PFSK-1 (cell line): ENCODE measurements around the gene SNUPN.

Experiments used
- FOXP2 ChIP-seq: optimal IDR thresholded peaks from 2 replicates; pipeline ENCODE3; 2011; ENCODE audit warnings: borderline replicate concordance, control low read depth, inconsistent platforms; ENCODE audit not compliant: insufficient read depth; ENCODE audit errors: extremely low read length, extremely low read depth
- POLR2AphosphoS5 ChIP-seq: IDR thresholded peaks from 2 replicates; pipeline ENCODE4 v1.6.1; 2012; ENCODE audit warnings: low read depth, mild to moderate bottlenecking, control low read depth, low read length, moderate library complexity
- SIN3A ChIP-seq: IDR thresholded peaks from 2 replicates; pipeline ENCODE4 v1.6.1; 2012; ENCODE audit warnings: mild to moderate bottlenecking, low read length, moderate library complexity, borderline replicate concordance; ENCODE audit not compliant: insufficient read depth
- TAF1 ChIP-seq: IDR thresholded peaks from 2 replicates; pipeline ENCODE4 v1.6.1; 2012; ENCODE audit warnings: low read length, control low read depth, borderline replicate concordance; ENCODE audit not compliant: insufficient read depth
- TF ChIP-seq, protein P1 (sequence below), 2 experiments: IDR thresholded peaks; 2 replicates each; pipeline versions ENCODE4 v1.6.1 to v1.8.0; 2011 to 2012; ENCODE audit warnings: low read depth in 2 of 2, low read length in 2 of 2, control low read depth in 1 of 2, inconsistent platforms in 1 of 2, mild to moderate bottlenecking in 1 of 2, moderate library complexity in 1 of 2; ENCODE audit not compliant: insufficient read depth in 1 of 2

The SNUPN gene

DNA sequence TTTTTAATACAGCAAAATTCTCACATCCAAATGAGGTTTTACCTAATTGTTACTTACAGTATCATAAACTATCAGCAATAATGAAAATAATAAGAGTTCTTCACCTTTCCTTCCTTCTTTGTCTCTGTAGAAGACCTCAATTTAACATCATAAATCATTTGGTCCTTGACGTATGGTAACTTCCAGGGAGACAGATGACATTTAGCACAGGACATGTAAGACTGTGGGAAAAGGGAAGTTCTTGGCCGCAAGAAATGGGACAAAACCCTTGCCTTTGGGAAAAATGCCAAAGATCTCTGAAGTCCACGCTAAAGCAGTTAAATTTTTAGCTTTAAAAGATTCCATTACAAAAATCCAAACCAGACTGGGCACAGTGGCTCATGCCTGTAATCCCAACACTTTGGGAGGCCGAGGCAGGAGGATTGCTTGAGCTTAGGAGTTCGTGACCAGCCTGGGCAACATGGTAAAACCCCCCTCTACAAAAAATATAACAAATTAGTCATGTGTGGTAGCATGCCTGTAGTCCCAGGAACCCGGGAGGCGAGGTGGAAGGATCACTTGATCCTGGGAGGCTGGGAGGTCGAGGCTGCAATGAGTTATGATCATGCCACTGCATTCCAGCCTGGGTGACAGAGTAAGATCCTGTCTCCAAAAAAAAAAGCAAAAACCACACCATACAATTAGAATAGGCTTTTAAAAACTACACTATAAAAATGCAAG, 55.2 kb downstream of the SNUPN start:
- TF ChIP-seq POLR2AphosphoS5 = no peak
- no peak for TF ChIP-seq SIN3A
- TF ChIP-seq, protein P1, sequence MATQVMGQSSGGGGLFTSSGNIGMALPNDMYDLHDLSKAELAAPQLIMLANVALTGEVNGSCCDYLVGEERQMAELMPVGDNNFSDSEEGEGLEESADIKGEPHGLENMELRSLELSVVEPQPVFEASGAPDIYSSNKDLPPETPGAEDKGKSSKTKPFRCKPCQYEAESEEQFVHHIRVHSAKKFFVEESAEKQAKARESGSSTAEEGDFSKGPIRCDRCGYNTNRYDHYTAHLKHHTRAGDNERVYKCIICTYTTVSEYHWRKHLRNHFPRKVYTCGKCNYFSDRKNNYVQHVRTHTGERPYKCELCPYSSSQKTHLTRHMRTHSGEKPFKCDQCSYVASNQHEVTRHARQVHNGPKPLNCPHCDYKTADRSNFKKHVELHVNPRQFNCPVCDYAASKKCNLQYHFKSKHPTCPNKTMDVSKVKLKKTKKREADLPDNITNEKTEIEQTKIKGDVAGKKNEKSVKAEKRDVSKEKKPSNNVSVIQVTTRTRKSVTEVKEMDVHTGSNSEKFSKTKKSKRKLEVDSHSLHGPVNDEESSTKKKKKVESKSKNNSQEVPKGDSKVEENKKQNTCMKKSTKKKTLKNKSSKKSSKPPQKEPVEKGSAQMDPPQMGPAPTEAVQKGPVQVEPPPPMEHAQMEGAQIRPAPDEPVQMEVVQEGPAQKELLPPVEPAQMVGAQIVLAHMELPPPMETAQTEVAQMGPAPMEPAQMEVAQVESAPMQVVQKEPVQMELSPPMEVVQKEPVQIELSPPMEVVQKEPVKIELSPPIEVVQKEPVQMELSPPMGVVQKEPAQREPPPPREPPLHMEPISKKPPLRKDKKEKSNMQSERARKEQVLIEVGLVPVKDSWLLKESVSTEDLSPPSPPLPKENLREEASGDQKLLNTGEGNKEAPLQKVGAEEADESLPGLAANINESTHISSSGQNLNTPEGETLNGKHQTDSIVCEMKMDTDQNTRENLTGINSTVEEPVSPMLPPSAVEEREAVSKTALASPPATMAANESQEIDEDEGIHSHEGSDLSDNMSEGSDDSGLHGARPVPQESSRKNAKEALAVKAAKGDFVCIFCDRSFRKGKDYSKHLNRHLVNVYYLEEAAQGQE (IDR thresholded peaks at IDR 0.05; ENCODE audit: insufficient read depth in 1 of 2, low read depth in 2 of 2, low read length in 2 of 2) = no peak
- no peak for TF ChIP-seq TAF1
- no peak for TF ChIP-seq FOXP2

DNA sequence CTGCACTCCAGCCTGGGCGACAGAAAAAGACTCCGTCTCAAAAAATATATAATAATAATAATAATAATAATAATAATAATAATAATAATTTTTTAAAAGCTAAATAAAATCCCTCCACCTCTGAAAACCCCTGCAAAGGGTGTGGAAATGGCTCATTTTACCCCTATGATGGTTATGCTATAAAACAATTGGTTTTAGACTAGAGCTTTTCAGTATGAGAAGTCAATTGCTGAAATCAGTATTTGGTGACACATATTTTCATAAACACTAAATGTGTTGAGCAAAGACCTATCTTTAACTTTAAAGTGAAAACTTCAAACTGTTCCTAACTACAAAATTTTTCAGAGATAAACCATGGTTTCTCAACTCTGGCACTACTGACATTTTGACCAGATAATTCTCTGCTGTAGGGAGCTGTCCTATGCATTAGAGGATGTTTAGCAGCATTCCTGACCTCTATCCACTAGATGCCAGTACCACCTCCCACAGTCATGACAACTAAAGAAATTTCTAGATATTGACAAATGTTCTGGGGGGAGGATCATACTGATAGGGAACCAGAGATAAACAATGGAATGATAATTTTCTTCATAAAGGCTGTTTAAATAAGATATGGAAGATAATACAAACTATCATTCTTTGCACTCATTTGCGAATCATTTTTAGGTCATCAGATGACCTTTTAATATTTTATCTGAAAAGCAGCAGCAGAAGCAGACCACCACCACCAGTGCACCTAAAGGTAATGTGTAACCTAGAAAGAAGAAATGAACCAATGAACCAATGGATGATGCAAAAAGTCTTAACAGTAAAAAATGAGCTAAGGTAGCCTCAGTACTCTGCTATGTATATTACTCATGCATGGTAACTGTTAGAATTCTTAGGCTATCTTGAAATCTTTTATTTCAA, 60.2 kb downstream of the SNUPN start:
- TF ChIP-seq TAF1 = no peak
- no peak for TF ChIP-seq POLR2AphosphoS5
- no peak for TF ChIP-seq FOXP2
- TF ChIP-seq, protein P1 (IDR thresholded peaks at IDR 0.05; ENCODE audit: insufficient read depth in 1 of 2, low read depth in 2 of 2, low read length in 2 of 2) = no peak

DNA sequence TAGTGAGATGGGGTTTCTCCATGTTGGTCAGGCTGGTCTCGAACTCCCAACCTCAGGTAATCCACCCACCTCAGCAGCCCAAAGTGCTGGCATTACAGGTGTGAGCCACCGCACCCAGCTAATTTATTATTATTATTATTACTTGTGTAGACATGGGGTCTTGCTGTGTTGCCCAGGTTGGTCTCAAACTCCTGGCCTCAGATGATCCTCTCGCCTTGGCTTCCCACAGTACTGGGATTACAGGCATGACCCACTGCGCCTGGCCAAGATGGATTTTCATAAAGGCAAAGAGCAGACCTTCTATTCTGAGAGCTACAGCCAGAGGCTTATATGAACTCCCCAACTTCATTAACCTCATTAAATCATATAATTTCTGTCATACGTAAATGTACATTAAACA, 63.6 kb downstream of the SNUPN start:
- no peak for TF ChIP-seq TAF1
- TF ChIP-seq POLR2AphosphoS5 = no peak
- TF ChIP-seq, protein P1 (IDR thresholded peaks at IDR 0.05; ENCODE audit: insufficient read depth in 1 of 2, low read depth in 2 of 2, low read length in 2 of 2) = no peak
- no peak for TF ChIP-seq FOXP2
- no peak for TF ChIP-seq SIN3A

DNA sequence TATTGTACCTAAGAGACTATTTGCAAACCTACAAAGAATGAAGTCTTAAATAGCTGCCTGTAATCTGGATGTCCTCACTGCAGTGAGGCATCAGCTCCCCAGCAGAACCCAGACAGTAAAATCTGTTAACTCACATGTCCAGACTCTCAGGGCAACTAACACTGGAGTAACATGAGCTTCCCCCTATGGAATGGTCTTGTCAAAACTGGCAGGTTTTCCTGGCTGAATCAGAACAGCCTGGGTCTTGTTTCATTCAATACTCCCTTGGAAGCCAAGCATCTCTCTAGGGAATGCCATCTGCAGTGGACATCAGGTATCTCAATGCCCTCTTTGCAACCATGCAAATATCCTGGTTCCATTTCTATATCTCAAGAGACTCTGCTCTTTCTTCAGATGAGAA, 70.8 kb downstream of the SNUPN start:
- TF ChIP-seq SIN3A (no peak), FOXP2 (no peak), POLR2AphosphoS5 (no peak; the same call in 1 of the 2 replicates), TAF1 (no peak)
- TF ChIP-seq, protein P1 (IDR thresholded peaks at IDR 0.05; ENCODE audit: insufficient read depth in 1 of 2, low read depth in 2 of 2, low read length in 2 of 2) = no peak
